PC-3 (cell line): Measurements from ENCODE around the gene NR2C2AP.

ENCODE experiments used
- CTCF ChIP-seq: fragments of 300-600 bp; sonication (generic); conservative IDR thresholded peaks from 2 replicates; pipeline ENCODE4 v1.5.1; 2017; ENCODE audit warnings: antibody characterized with exemption, low read depth, mild to moderate bottlenecking, low read length
- EZH2 ChIP-seq: fragments of 300-600 bp; sonication (generic); IDR thresholded peaks from one replicate; pipeline ENCODE4 v1.6.1; 2017; ENCODE audit warnings: antibody characterized with exemption, mild to moderate bottlenecking, low read length; ENCODE audit not compliant: unreplicated experiment

- TF ChIP-seq CTCF (no peak), EZH2 (no peak)
Measured at GRCh38 chr19:19223636-19224035, 20.4 kb upstream of the NR2C2AP start.
